HL-60 (cell line): ENCODE measurements around the gene PLA2R1.

Experiments used
- DNase-seq, 2 experiments: peaks; one replicate each; pipeline ENCODE4 v3.0.0-alpha.2; 2010 to 2020; ENCODE audit warnings: low read depth in 1 of 2, low spot score in 1 of 2
- H3K27ac ChIP-seq: fragments of 250-450 bp; sonication (Bioruptor Pico); replicated peaks from 2 replicates; pipeline ENCODE4 v1.5.1; 2020; ENCODE audit warnings: mild to moderate bottlenecking, moderate library complexity
- H3K27me3 ChIP-seq: fragments of 250-450 bp; sonication (Bioruptor Pico); 2 replicates; pipeline ENCODE4 v1.5.1; 2021; ENCODE audit warnings: mild to moderate bottlenecking, moderate library complexity; ENCODE audit not compliant: insufficient read depth, poor library complexity, severe bottlenecking
- H3K4me3 ChIP-seq: replicated peaks from 2 replicates; pipeline ENCODE4 v1.5.1; 2011; ENCODE audit warnings: mild to moderate bottlenecking, control low read depth, low read length; ENCODE audit not compliant: insufficient read depth
- CTCF ChIP-seq: IDR thresholded peaks from one replicate; pipeline ENCODE4 v1.5.1; 2011; ENCODE audit warnings: low read length, control low read depth, inconsistent platforms; ENCODE audit not compliant: insufficient read depth
- GABPA ChIP-seq: IDR thresholded peaks from 2 replicates; pipeline ENCODE4 v1.6.1; 2012; ENCODE audit warnings: low read depth
- POLR2AphosphoS5 ChIP-seq: IDR thresholded peaks from 2 replicates; pipeline ENCODE4 v1.6.1; 2012; ENCODE audit warnings: low read depth
- SPI1 ChIP-seq: IDR thresholded peaks from 2 replicates; pipeline ENCODE4 v1.6.1; 2012; ENCODE audit warnings: low read depth, mild to moderate bottlenecking, borderline replicate concordance
- TF ChIP-seq, protein P1 (sequence below): IDR thresholded peaks from 2 replicates; pipeline ENCODE4 v1.6.1; 2012; ENCODE audit warnings: low read depth; ENCODE audit not compliant: insufficient replicate concordance

Gene PLA2R1

DNA sequence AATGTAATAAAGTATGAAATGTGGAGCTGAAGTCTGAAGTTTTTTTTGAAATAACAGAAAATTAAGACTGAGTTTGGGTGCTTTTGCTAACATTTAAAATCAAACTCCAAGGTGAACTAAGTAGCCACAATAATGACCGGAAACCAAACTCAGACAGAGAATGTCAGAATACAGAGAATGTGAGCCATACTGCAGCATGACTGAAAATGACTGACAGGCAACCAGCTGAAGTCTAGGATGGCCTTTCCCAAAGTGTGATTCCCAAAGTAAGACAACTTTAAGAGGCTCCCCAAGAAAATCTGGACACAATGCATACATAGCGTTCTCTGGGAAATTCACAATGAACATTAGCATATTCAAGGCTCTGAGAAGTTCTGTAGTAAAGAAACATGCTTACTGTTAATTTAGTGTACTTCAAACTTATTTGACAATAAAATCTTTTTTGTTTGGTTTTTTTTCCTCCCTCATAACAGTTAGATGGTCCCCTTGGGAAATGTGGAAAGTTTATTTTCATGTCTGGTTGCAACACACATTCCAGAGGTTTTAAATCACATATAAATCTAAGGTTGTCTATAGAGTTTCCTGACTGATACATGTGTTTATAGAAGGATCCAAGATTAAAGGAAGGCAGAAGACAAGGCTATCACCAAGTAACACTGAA lies 28.6 kb downstream of the PLA2R1 start:
- TF ChIP-seq, protein P1, sequence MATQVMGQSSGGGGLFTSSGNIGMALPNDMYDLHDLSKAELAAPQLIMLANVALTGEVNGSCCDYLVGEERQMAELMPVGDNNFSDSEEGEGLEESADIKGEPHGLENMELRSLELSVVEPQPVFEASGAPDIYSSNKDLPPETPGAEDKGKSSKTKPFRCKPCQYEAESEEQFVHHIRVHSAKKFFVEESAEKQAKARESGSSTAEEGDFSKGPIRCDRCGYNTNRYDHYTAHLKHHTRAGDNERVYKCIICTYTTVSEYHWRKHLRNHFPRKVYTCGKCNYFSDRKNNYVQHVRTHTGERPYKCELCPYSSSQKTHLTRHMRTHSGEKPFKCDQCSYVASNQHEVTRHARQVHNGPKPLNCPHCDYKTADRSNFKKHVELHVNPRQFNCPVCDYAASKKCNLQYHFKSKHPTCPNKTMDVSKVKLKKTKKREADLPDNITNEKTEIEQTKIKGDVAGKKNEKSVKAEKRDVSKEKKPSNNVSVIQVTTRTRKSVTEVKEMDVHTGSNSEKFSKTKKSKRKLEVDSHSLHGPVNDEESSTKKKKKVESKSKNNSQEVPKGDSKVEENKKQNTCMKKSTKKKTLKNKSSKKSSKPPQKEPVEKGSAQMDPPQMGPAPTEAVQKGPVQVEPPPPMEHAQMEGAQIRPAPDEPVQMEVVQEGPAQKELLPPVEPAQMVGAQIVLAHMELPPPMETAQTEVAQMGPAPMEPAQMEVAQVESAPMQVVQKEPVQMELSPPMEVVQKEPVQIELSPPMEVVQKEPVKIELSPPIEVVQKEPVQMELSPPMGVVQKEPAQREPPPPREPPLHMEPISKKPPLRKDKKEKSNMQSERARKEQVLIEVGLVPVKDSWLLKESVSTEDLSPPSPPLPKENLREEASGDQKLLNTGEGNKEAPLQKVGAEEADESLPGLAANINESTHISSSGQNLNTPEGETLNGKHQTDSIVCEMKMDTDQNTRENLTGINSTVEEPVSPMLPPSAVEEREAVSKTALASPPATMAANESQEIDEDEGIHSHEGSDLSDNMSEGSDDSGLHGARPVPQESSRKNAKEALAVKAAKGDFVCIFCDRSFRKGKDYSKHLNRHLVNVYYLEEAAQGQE = no peak
- no peak for TF ChIP-seq POLR2AphosphoS5
- no peak for TF ChIP-seq SPI1
- no peak for TF ChIP-seq GABPA
- TF ChIP-seq CTCF = no peak
- no peak overlapping the region for H3K4me3 ChIP-seq
- no peaks in the 10 kb centered on the region for H3K27me3 ChIP-seq
- H3K27ac ChIP-seq = no peak overlapping the region
- no peak for DNase-seq

- TF ChIP-seq, protein P1 = no peak
- TF ChIP-seq CTCF (no peak), GABPA (no peak), SPI1 (no peak), POLR2AphosphoS5 (no peak)
- no peak overlapping the region for H3K4me3 ChIP-seq
- DNase-seq = no peak
- no peak overlapping the region for H3K27ac ChIP-seq
- no peaks in the 10 kb centered on the region for H3K27me3 ChIP-seq
Observed at GRCh38 chr2:160029270-160029628, 33.2 kb downstream of the PLA2R1 start.

- TF ChIP-seq, protein P1 = no peak
- no peak for TF ChIP-seq GABPA
- no peak for TF ChIP-seq CTCF
- no peak for TF ChIP-seq SPI1
- no peak for TF ChIP-seq POLR2AphosphoS5
Observed at GRCh38 chr2:160028431-160029269, 33.8 kb downstream of the PLA2R1 start.

More at GRCh38 chr2:160028431-160029269, 33.8 kb downstream of the PLA2R1 start:
- no peak for DNase-seq
- no peak overlapping the region for H3K4me3 ChIP-seq
- no peaks in the 10 kb centered on the region for H3K27me3 ChIP-seq
- no peak overlapping the region for H3K27ac ChIP-seq
